Gastroesophageal sphincter (tissue), 3 donors: ENCODE data around the gene BACH2.

Source experiments
- EP300 ChIP-seq: sonication (generic); formaldehyde crosslinking; IDR thresholded peaks from one replicate; pipeline ENCODE4 v1.6.1; 2017; ENCODE audit warnings: antibody characterized with exemption, mild to moderate bottlenecking
- POLR2A ChIP-seq, 2 donors: fragments of 450-650 bp; IDR thresholded peaks; one replicate each; pipeline ENCODE4 v1.6.1; 2017; ENCODE audit warnings: antibody characterized with exemption in 2 of 2, mild to moderate bottlenecking in 2 of 2, moderate library complexity in 1 of 2
- POLR2AphosphoS5 ChIP-seq: sonication (generic); formaldehyde crosslinking; IDR thresholded peaks from one replicate; pipeline ENCODE4 v1.6.1; 2017; ENCODE audit warnings: antibody characterized with exemption
- TF ChIP-seq, protein P1 (sequence below), 4 experiments: fragments of 200-600 bp in 2 of 4; fragments of 450-650 bp in 2 of 4; sonication (generic) in 1 of 4; IDR thresholded peaks; one replicate each; pipeline ENCODE4 v1.5.1; 2017 to 2019; ENCODE audit warnings: antibody characterized with exemption in 4 of 4, mild to moderate bottlenecking in 2 of 4, moderate library complexity in 2 of 4

GRCh38 chr6:90039911-90040310 lies 256.7 kb downstream of the BACH2 start:
- TF ChIP-seq POLR2A (IDR thresholded peaks at IDR 0.05) (no peak), POLR2AphosphoS5 (no peak), EP300 (no peak)
- TF ChIP-seq, protein P1, sequence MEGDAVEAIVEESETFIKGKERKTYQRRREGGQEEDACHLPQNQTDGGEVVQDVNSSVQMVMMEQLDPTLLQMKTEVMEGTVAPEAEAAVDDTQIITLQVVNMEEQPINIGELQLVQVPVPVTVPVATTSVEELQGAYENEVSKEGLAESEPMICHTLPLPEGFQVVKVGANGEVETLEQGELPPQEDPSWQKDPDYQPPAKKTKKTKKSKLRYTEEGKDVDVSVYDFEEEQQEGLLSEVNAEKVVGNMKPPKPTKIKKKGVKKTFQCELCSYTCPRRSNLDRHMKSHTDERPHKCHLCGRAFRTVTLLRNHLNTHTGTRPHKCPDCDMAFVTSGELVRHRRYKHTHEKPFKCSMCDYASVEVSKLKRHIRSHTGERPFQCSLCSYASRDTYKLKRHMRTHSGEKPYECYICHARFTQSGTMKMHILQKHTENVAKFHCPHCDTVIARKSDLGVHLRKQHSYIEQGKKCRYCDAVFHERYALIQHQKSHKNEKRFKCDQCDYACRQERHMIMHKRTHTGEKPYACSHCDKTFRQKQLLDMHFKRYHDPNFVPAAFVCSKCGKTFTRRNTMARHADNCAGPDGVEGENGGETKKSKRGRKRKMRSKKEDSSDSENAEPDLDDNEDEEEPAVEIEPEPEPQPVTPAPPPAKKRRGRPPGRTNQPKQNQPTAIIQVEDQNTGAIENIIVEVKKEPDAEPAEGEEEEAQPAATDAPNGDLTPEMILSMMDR (IDR thresholded peaks at IDR 0.05), result no peak
